GM19467 (cell line): ENCODE data around the gene PRRT2.
"Not testable (repeated sequence)": the region's sequence is repeated elsewhere in the genome, so short reads cannot be mapped to it uniquely, and the experiment has no call there.

Experiments
- ATAC-seq: cut with Tn5 transposase; IDR thresholded peaks from one replicate; pipeline ENCODE4 v1.9.1; 2021; ENCODE audit warnings: mild to moderate bottlenecking, moderate library complexity; ENCODE audit not compliant: unreplicated experiment

The PRRT2 gene

DNA sequence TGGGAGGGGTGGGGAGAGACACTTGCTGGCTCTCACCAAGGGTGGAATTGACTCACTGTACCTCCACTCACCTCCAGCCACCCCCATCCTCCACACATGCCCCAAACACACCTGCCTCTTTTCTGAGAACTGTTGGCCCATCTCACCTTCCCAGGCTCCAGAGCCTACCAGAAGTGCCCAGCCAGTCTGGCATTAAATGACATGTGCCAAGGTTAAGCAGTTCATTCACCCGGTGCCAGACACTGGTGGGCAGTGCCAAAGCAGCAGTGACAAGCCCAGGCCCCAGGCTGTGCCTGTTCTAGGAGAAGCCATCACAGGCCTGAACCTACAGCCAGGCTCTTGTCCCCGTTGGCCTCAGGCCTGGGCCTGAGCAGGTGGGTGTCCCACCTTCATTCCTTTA lies 19.5 kb downstream of the PRRT2 start:
- no peak for ATAC-seq

DNA sequence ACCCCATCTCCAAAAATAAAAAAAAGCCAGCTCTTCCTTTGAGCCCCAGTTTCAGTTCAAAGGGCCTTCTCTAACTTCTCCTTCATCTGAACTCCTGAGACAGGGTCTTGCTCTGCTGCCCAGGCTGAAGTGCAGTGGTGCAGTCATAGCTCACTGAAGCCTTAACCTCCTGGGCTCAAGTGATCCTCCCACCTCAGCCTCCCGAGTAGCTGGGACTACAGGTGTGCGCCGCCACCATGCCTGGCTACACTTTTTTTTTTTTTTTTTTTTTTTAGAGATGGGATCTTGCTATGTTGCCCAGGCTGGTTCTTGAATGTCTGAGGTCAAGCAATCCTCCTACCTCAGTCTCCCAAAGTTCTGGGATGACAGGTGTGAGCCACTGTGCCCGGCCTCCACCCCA lies 21.2 kb downstream of the PRRT2 start:
- ATAC-seq = not testable (repeated sequence)

DNA sequence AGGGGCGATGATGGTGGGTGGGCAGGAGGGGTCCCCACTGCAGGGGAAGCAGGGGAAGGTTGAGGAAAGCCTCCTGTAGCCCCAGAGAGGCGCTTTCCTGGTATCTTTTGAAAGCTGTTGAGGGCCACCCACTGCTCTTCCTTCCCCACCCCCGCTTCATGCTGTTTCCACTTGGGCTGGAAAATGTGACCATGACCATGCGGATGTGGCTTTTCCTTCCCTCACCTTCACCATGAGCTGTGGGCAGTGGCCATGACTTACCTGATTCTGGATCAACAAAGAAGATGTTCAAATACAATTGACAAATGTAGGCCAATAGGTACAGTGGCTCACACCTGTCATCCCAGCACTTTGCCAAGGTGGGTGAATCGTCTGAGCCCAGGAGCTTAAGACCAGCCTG lies 22.1 kb downstream of the PRRT2 start:
- ATAC-seq = no peak

DNA sequence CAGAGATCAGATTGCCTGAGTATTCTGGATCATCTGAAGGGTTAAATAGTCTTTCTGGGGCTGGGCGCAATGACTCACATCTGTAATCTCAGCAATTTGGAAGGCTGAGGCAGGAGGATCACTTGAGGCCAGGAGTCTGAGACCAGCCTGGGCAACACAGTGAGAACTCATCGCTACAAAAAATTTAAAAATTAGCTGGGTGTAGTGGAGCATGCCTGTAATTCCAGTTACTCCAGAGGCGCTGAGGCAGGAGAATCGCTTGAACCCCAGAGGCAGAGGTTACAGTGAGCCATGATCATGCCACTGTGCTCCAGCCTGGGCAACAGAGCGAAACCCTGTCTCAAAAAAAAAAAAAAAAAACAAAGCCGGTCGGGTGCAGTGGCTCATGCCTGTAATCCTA lies 23.9 kb downstream of the PRRT2 start:
- ATAC-seq = no peak

DNA sequence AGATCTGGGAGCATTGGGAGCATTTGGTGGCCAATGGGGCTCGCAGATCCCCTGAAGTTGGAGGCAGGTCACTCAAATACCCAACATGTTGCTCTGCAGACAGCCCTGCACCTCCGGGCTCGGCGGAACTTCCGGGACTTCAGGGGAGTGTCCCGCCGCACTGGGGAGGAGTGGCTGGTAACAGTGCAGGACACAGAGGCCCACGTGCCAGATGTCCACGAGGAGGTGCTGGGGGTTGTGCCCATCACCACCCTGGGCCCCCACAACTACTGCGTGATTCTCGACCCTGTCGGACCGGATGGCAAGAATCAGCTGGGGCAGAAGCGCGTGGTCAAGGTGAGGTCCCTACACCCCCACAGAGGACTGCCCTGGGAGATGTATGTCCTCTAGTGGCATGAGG lies 24.6 kb downstream of the PRRT2 start:
- no peak for ATAC-seq

DNA sequence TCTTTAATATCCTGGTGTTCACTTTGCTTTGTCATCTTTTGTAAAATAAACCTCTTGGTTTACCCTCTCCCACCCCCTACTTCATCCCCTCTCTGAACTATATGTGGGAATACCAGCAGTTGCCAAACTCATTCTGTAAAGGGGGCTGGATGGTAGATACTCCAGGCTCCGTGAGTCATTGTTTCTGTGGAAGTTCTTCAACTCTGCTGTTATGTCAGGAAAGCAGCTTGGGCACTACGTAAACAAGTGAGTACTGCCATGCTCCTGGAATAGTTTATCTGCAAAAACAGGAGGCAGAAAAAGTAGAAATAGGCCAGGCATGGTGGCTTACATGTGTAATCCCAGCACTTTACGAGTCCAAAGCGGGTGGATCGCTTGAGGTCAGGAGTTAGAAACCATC lies 25.8 kb downstream of the PRRT2 start:
- no peak for ATAC-seq

DNA sequence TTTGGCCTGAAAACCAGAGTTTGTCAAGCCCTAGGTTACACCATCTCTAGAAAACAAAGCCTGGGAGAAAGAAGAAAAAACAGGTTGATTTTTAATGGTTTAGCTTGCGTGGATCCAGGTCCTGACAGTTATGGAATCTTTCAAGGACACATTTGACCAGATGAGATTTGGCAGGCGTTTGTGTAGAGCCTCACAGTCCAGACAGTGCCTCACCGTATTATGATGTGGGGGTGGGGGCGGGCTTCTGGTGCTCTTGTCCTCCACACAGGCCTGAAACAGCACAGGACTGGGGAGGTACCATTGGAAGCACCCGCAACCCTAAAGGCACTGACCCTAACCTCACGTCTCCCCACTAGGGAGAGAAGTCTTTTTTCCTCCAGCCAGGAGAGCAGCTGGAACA lies 27.8 kb downstream of the PRRT2 start:
- no peak for ATAC-seq

DNA sequence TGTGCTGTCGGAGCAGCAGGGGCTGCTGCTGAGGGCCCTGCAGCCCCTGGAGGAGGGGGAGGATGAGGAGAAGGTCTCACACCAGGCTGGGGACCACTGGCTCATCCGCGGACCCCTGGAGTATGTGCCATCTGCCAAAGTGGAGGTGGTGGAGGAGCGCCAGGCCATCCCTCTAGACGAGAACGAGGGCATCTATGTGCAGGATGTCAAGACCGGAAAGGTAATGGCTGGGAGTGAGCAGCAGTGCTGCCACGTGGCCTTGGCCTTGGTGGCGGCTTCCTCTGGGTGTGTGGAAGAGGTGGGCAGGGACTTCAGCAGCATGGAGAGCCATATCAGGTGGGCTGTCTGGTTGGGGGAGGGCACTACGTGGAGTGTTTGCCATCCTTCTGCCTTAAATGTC lies 28.2 kb downstream of the PRRT2 start:
- no peak for ATAC-seq

DNA sequence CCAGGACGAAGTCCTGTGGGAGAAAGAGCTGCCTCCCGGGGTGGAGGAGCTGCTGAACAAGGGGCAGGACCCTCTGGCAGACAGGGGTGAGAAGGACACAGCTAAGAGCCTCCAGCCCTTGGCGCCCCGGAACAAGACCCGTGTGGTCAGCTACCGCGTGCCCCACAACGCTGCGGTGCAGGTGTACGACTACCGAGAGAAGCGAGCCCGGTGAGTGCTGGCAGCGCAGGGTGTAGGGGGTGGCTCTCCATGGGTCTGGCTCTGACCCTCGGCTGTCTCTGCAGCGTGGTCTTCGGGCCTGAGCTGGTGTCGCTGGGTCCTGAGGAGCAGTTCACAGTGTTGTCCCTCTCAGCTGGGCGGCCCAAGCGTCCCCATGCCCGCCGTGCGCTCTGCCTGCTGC lies 29.6 kb downstream of the PRRT2 start:
- ATAC-seq = no peak

DNA sequence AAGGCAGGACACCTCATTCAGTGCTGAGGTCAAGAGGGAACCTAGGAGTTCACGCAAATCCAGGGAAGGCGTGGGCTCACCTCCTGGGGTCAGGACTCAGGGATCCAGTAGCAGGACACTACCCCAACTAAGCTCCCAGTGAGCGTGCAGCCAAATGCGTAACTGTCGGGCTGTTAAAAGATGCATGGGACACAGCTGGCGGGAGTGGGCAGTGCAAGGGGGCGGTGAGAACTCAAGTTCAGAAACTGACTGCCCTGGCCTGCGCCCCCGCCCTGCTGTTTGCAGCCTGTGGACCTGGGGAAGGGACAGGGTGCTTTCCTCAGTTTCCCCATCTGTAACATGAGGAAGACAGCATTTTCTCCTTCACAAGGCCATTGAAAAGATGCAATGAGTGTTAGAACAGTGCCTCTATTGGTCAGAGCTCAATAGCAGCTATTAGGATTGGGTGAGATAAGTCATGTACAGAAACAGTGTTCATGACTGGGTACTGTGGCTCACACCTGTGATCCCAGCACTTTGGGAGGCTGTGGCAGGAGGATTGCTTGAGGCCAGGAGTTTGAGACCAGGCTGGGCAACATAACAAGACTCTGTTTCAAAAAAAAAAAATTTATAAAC lies 30.8 kb downstream of the PRRT2 start:
- no peak for ATAC-seq

DNA sequence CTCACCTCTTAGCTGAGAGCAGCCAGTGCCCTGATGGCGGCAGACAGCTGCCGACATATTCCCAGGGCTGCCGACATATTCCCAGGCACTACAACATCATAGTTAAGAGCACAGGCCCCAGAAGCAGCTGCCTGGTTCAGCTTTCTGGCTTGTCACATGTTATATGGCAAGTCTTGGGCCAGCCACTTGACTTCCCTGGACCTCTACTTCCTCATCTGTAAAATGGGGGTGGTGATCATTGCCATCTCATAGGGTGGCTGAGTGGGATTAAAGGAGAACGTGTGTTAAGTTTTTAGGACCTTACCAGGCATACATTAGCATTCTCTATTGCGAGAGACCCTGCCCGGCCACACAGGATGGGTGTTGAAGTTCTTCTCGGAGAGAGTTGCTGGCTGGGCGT lies 31.9 kb downstream of the PRRT2 start:
- ATAC-seq = no peak

DNA sequence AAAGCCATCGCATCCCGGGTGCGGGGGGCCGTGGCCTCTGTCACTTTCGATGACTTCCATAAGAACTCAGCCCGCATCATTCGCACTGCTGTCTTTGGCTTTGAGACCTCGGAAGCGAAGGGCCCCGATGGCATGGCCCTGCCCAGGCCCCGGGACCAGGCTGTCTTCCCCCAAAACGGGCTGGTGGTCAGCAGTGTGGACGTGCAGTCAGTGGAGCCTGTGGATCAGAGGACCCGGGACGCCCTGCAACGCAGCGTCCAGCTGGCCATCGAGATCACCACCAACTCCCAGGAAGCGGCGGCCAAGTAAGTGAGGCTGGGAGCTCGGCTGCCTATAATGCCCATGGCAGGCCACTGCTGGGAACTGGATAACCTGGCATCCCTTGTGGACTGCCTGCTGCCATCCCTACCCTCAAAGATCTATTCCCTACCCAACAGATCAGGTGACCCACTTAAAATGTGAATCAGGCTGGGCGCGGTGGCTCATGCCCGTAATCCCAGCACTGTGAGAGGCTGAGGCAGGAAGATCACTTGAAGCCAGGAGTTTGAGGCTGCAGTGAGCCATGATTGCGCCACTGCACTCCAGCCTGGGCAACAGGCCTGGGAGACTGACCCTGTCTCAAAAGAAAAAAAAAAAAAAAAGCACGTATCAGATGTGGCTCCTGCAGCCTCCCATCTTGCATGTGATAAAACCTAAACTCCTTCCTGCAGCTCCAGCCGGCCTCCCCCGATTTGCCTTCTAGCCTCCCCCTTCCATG lies 32.8 kb downstream of the PRRT2 start:
- ATAC-seq = no peak

DNA sequence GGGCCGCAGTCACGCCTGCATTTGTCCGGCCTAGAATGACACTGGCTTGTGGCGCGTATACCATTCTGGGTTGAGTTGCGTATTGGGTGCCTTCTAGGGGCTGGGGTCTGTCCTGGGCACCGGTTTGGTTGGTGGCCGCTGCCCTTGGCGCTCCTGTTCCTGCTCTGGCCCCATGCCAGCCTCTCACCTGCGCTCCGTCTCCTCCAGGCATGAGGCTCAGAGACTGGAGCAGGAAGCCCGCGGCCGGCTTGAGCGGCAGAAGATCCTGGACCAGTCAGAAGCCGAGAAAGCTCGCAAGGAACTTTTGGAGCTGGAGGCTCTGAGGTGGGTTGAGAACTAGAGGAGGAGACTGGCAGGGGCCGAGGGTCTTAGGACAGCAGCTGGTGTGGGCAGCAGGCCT lies 33.7 kb downstream of the PRRT2 start:
- no peak for ATAC-seq

DNA sequence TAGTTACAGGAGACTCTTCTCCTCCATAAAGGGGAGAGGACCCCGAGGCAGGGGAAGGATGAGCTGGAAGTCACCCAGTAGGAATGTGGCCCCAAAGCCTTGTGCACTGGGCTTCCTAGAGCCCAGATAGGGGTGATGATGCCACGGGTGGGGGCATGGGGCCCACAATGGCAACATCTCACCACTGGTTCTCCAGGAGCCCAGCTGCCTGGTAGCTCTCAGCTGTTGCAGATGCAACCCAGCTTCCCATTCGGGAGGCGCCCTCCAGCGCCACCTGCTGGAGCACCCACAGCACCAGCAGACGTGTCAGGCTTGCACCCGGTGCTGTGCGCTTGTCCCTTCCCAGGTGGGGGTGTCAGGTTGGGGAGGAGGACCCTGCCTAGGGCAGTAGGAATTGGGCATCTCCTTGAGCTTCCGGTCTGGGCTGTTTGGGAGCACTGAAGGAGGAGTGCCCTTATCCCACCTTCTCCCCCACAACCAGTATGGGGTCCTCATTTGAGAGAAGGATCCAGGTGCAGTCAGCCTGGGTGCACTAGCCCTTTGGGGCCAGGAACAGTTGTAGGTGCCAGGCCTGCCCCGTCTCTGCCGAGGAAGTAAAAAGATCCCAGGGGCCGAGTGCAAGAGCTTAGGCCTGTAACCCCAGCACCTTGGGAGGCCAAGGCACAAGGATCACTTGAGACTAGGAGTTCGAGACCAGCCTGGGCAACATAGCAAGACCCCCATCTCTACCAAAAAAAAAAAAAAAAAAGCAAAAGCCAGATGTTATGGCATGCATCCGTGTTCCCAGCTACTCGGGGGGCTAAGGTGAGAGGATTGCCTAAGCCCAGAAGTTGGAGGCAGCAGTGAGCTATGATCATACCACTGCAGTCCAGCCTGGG lies 36.7 kb downstream of the PRRT2 start:
- no peak for ATAC-seq

DNA sequence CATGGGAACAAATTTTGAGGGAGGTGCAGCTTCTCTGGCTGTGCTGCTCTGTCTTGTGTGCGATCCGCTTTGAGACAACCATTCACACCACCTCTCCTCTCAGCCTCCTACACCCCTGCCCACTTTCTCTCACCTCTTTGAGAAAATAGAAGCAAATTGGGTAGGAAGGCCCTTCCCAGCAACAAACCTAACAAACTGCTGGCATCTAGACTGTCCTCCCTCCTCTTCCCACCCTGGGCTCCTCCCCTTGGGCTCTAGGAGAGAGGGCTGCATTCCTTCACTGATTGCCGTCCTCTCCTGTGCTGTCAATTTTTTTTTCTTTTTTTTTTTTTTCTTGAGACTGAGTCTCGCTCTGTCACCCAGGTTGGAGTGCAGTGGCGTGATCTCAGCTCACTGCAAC lies 37.5 kb downstream of the PRRT2 start:
- ATAC-seq = no peak

DNA sequence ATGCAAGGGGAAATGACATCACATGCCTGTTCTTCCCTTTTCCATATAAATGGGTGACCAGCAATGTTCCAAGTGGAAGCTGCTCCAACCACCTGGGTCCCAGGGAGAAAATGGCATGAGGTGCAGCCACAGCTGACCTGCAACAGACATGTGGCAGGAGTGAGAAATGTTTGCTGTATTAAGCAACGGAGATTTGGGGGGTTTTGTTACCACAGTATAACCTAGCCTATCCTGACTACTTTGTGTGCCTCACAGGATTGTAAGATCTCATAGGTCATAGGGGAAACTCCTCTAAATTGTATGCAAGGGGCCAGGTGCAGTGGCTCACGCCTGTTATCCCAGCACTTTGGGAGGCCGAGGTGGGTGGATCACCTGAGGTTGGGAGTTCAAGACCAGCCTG lies 39.0 kb downstream of the PRRT2 start:
- no peak for ATAC-seq

DNA sequence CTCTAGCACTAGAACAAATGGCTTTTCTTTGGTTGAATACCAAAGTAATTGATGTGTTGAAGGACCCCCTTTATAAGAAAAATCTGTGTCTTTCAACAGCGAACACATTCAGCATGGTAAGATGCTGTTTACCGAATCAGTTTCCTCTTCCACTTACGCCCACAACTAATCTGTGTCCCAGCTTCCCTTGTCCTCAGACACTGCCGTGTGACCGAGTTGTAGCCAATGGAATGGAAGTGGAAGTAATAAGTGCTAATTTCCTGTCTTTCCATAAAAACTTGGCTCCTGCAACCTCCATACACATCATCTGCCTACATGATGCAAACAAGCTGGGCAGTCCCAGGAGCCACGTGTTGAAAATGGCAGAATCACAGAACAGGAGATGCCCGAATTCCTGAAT lies 40.7 kb downstream of the PRRT2 start:
- ATAC-seq = no peak

DNA sequence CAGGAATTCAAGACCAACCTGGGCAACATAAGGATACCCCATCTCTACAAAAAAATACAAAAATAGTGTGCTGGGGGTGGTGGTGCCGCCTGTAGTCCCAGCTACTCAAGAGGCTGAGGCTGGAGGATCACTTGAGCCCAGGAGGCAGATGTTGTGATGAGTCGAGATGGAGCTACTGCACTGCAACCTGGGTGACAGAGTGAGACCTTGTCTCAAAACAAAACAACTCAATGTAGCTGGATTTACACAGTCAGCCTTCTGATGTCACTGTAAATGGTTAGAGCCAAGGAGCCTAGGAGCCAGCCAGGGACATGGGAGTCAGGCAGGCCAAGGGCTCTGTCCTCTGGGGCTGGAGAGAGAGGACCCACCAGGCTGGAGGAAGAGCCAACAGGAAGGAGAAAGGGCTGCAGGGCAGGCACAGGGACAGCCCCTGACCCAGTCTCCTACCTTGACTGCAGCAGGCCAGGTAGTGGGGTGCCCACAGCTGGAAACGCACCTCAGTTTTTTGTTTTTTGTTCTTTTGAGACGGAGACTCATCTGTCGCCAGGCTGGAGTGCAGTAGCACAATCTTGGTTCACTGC lies 42.6 kb downstream of the PRRT2 start:
- ATAC-seq = no peak

DNA sequence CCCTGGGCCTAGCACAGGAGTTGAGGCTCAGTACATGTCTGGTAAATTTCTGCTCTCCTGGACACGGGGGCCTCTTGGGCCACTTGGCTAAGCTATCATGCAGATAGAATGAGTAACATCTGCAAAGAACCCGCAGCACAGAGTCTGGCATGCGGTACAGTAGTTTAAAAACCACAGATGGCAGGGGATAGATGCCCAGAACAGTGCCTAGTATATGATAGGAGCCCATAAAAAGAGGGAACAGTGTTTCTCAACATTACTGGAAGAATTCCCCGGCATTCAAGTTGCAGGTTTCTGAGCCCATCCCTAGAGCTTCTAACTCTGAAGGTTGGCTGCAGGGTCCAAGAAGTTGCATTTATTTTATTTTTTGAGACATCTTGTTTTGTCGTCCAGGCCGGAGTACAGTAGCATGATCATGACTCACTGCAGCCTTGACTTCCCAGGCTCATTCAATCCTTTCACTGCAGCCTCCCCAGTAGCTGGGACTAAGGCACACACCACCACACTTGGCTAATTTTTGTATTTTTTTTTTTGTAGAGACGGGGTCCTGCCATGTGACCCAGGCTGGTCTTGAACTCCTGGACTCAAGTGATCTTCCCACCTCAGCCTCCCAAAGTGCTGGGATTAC lies 45.3 kb downstream of the PRRT2 start:
- no peak for ATAC-seq

DNA sequence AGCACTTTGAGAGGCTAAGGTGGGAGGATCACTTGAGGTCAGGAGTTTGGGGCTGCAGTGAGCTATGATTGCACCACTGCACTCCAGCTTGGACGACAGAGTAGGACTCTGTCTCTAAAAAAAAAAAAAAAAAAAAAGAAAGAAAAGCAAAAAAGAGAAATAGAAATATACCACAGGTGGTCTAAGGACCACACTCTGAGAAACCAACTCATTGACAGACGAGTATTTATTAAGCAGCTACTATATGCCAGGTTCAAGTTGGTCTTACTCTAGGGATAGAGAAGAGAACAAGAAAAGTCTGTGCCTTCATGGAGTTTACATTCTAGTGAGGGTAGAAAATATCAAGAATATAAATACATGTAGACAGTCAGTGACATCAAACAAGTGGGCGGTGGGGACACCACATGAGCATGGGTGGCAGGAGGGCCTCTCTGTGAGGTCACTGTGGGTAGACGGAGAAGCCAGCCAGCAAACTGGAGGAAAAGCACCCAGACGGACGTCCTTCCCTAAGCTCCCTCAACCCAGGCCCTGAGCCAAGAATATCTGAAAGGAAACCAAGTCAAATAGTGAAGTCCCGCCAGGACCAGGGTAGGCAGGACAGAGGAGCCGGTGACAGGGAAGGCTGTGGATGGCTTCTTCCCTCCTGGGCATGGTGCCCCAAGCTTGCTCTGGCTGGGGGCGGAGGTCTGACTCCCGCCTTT lies 46.3 kb downstream of the PRRT2 start:
- no peak for ATAC-seq

DNA sequence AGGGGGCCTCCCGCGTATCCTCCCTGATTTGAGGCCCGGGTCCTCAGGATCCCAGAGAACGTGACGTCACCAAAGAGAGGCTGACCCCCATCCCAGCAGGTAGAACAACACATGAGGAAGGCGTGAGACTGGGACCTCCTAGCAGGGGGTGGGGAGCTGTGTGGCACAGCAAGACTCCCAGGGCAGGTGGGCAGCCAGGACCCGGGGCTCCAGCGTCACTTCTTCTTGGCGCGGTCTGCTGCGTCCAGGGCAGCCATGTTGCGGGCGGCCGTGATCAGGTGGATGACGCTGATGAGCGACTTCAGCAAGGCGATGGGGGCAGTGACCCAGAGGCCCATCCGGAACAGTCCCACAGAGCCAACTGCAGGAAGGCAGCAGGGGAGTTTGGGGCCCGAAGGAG lies 47.0 kb downstream of the PRRT2 start:
- ATAC-seq = no peak
